ENCODE results near the gene PELI3.
A peak's percentile ranks its signal among the peaks of the same experiment; 100 is the strongest.

The PELI3 gene

DNA sequence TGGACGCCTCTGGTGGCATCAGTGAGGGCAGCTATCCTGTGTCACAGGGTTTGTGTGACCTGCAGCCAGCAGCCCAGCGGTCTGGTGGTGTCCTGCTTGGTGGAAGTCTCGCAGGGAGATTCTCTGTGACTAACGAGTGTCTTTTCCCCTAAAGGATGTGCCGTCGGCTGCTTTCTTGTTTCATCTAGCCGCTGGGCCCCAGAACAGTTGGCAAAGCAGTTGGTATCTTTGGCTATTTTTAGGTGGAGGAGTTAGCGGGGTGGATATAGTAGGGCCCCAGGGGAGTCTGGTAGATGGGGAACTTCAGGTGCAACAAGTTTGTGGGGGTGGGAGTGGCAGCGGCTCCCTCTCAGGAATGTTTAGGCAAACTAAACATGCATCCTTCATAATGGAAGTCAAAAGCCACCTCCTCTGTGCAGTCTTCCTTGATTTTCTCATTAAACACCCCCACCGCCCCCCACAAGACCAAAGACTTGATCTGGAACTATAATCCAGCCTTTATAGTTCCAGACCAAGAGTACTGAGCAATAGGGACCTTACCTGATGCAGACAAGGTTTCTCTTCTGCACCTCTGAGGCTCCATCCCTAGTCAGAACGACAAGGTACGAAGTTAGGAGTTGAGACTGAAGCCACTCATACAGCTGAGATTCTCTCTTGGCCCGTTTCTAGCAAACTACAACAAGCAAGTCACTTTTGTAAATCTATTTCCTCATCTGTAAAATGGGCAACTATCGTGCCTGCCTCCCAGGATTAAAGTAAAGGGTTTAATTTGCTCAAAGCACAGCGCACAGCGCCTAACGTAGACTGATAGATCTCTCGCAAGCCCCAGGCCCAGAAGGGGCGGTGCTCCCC is 1.1 kb upstream of the PELI3 start:
- H3K4me3 ChIP-seq, result peak overlapping the region; percentile 67
- no peak for DNase-seq
- peaks cover 0 to 22% (median 16%) of the 10 kb centered on the region in 4 donors for H3K4me1 ChIP-seq
- no peaks in the 10 kb centered on the region for H3K9me3 ChIP-seq
- intact Hi-C loops (cut with DNase I; ENCODE audit: low total_unique reads), result no loop called here
- H3K27me3 ChIP-seq, result no peaks in the 10 kb centered on the region
- TF ChIP-seq, protein P1, sequence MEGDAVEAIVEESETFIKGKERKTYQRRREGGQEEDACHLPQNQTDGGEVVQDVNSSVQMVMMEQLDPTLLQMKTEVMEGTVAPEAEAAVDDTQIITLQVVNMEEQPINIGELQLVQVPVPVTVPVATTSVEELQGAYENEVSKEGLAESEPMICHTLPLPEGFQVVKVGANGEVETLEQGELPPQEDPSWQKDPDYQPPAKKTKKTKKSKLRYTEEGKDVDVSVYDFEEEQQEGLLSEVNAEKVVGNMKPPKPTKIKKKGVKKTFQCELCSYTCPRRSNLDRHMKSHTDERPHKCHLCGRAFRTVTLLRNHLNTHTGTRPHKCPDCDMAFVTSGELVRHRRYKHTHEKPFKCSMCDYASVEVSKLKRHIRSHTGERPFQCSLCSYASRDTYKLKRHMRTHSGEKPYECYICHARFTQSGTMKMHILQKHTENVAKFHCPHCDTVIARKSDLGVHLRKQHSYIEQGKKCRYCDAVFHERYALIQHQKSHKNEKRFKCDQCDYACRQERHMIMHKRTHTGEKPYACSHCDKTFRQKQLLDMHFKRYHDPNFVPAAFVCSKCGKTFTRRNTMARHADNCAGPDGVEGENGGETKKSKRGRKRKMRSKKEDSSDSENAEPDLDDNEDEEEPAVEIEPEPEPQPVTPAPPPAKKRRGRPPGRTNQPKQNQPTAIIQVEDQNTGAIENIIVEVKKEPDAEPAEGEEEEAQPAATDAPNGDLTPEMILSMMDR (IDR thresholded peaks at IDR 0.05), result no peak
- H3K36me3 ChIP-seq, result peaks cover 0 to 6% (median 3%) of the 10 kb centered on the region in 3 donors
- peak overlapping the region; percentile 67 to 85 for H3K27ac ChIP-seq

DNA sequence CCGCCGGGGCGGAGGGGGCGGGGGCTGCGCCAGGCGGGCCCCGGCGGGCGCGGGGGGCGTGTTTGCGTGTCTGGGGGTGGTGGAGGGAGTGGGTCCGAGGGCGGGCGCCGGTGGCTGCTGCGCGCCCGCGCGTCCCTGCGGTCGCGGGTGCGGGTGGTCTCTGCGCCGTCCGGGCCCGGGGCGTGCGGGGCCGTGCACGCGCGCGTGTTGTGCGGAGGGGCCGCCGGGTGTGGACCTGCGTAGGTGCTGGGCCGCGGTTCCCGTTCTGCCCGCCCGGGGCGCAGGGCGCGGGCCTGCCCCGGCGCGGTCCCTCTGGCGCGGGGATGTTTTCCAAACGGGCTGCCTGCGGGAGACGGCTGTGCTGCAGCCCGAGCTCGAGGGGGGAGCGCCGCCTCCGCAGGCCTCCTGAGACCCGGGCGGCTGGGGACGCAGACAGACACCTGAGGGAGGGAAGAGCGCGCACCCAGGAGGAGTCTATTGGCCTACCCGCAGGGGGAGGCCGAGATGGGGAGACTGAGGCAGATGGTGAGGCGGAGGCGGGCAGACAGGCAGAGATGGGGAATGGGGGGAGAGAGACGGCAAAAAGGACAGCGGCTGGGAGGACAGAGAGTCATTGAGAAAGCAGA is 442 bp downstream of the PELI3 start:
- H3K9me3 ChIP-seq, result no peaks in the 10 kb centered on the region
- no peaks in the 10 kb centered on the region for H3K27me3 ChIP-seq
- H3K4me1 ChIP-seq, result peaks cover 0 to 22% (median 16%) of the 10 kb centered on the region in 4 donors
- H3K36me3 ChIP-seq, result peaks cover 5 to 20% (median 13%) of the 10 kb centered on the region in 3 donors
- H3K27ac ChIP-seq, result peak overlapping the region; percentile 67 to 85
- intact Hi-C loops (cut with DNase I; ENCODE audit: low total_unique reads), result no loop called here
- TF ChIP-seq, protein P1 (IDR thresholded peaks at IDR 0.05), result peak; percentile 42 to 57
- no peak for DNase-seq
- peak overlapping the region; percentile 67 for H3K4me3 ChIP-seq

DNA sequence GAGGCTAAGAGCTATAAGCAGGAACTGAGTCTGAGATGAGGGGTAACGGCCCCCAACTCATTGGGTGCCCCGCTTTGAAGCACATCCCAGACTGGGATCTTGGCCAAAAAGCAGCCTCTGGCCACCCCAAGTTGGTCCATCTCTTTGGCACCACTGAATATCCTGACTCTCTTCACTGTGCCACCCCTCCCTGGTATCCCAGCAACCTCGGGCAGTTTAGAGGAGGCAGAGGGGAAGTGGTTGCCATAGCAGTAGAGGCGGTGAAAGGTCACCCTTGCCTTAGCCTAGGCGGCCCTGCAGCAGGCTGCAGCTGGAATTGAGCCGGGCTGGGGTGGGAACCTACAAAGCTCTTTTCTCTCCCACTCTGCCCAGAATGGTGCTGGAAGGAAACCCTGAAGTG is 1.1 kb downstream of the PELI3 start:
- DNase-seq, result peak in 1 of 2 donors; percentile 39
- intact Hi-C loops (cut with DNase I; ENCODE audit: low total_unique reads), result no loop called here
- peak overlapping the region; percentile 67 to 85 for H3K27ac ChIP-seq
- peaks cover 11 to 26% (median 19%) of the 10 kb centered on the region in 3 donors for H3K36me3 ChIP-seq
- no peaks in the 10 kb centered on the region for H3K27me3 ChIP-seq
- peaks cover 0 to 22% (median 16%) of the 10 kb centered on the region in 4 donors for H3K4me1 ChIP-seq
- peak overlapping the region; percentile 67 for H3K4me3 ChIP-seq
- TF ChIP-seq, protein P1 (IDR thresholded peaks at IDR 0.05), result no peak
- no peaks in the 10 kb centered on the region for H3K9me3 ChIP-seq

DNA sequence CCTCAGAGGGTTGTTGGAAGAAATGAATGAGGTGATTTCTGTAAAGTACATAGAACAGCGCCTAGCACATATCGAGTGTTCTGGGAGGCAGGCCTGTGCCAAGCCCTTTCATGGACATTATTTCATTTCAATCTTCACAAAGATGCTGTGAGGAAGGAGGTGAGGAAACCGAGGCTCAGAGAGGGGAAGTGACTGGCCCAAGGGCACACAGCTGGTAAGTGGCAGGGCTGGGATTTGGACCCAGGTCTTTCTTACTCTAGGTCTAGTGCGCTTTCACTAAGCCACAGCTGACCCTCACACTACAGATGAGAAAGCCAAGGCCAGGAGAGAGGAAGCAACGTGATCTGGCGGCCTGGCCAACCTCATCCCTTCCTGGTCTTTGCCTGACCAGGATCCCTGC is 2.0 kb downstream of the PELI3 start:
- DNase-seq, result no peak
- Histone ChIP-seq H3K4me3 (no peak overlapping the region), H3K9me3 (no peaks in the 10 kb centered on the region), H3K36me3 (peaks cover 20 to 35% (median 29%) of the 10 kb centered on the region in 3 donors), H3K27ac (no peak overlapping the region), H3K4me1 (peaks cover 0 to 22% (median 16%) of the 10 kb centered on the region in 4 donors), H3K27me3 (no peaks in the 10 kb centered on the region)
- intact Hi-C loops (cut with DNase I; ENCODE audit: low total_unique reads), result no loop called here
- TF ChIP-seq, protein P1 (IDR thresholded peaks at IDR 0.05), result no peak

DNA sequence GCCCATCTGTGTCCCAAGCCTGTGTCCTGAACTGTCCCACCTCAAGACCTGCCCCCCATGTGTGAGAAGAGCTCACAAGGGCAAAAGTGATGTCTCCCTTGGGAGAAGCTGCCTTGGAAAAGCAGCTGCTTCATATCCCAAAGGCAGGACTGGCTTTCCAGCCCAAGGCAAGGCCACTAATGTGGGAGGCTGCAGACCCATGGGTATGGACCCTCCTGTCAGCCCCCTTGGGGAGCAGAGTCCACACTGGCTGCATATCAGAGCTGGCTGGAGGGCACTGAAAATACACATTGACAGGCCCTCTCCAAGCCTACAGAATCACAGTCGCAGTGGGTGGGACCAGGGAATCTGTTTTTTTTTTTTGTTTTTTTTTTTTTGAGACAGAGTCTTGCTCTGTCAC is 2.7 kb downstream of the PELI3 start:
- no peak for DNase-seq
- Histone ChIP-seq H3K27ac (no peak overlapping the region), H3K9me3 (no peaks in the 10 kb centered on the region), H3K4me3 (no peak overlapping the region), H3K4me1 (peaks cover 0 to 22% (median 16%) of the 10 kb centered on the region in 4 donors), H3K27me3 (no peaks in the 10 kb centered on the region), H3K36me3 (peaks cover 28 to 43% (median 36%) of the 10 kb centered on the region in 3 donors)
- TF ChIP-seq, protein P1 (IDR thresholded peaks at IDR 0.05), result no peak
- intact Hi-C loops (cut with DNase I; ENCODE audit: low total_unique reads), result no loop called here

All from tibial artery (tissue), 4 donors.